A549 (cell line): ENCODE results near the gene MTMR12. TPM values are rescaled to one million over a fixed set of nuclear protein-coding genes. Genes with fewer than 3 reads are reported as not detected.

Experiments
- ATAC-seq, 2 experiments: fragments of 200-7000 bp in 1 of 2; fragments of >200 bp in 1 of 2; cut with Nextera tagmentation in 1 of 2; cut with Tn5 transposase in 1 of 2; 3 replicates each; pipeline versions ENCODE4 v1.8.0 to v1.9.1; 2018 to 2020; ENCODE audit warnings: mild to moderate bottlenecking in 1 of 2, moderate library complexity in 1 of 2
- CTCF ChIA-PET: fragments of 300-600 bp; sonication (Branson Sonifier 250); formaldehyde crosslinking; extraction: SDS; loops from one replicate; lab custom pipeline; 2021; ENCODE audit warnings: antibody characterized with exemption, inconsistent platforms; lab: Yijun Ruan, JAX
- POLR2A ChIA-PET: fragments of 350-600 bp; formaldehyde crosslinking; extraction: SDS; loops from one replicate; lab custom pipeline; 2021; ENCODE audit warnings: antibody characterized with exemption, inconsistent platforms; lab: Yijun Ruan, JAX
- DNase-seq, 2 experiments: peaks; one replicate each; pipeline versions ENCODE4 v3.0.0 to v3.0.0-alpha.2; 2011 to 2016; ENCODE audit warnings: low read depth in 1 of 2, low spot score in 1 of 2
- FAIRE-seq: peaks from 2 replicates; lab custom pipeline; 2011; peaks lifted over from hg19 to GRCh38; lab: Jason Lieb, UNC
- H3K27ac ChIP-seq, 2 experiments: fragments of >200 bp; sonication (Bioruptor Twin); formaldehyde crosslinking; 3 replicates each; pipeline ENCODE4 v1.5.1; 2016 to 2017
- H3K4me1 ChIP-seq: fragments of >200 bp; sonication (Bioruptor Twin); formaldehyde crosslinking; 3 replicates; pipeline ENCODE4 v1.6.1; 2016
- H3K4me2 ChIP-seq: fragments of >200 bp; sonication (Bioruptor Twin); formaldehyde crosslinking; 3 replicates; pipeline ENCODE4 v1.6.1; 2016
- H3K4me3 ChIP-seq: fragments of >200 bp; sonication (Bioruptor Twin); formaldehyde crosslinking; 3 replicates; pipeline ENCODE4 v1.5.1; 2016
- H3K9me3 ChIP-seq: fragments of >200 bp; sonication (Bioruptor Twin); formaldehyde crosslinking; 3 replicates; pipeline ENCODE4 v1.6.1; 2016
- BCL3 ChIP-seq: fragments of >200 bp; sonication (Bioruptor Twin); formaldehyde crosslinking; IDR thresholded peaks from 3 replicates; pipeline ENCODE4 v1.6.1; 2016
- CBX2 ChIP-seq: fragments of 200-600 bp; sonication (generic); IDR thresholded peaks from 2 replicates; pipeline ENCODE4 v1.6.1; 2016; ENCODE audit warnings: low read depth, mild to moderate bottlenecking, borderline replicate concordance
- CHD4 ChIP-seq: fragments of 200-600 bp; sonication (generic); IDR thresholded peaks from 2 replicates; pipeline ENCODE4 v1.6.1; 2016; ENCODE audit warnings: antibody characterized with exemption, mild to moderate bottlenecking, borderline replicate concordance
- EHMT2 ChIP-seq: fragments of 200-600 bp; sonication (generic); IDR thresholded peaks from 2 replicates; pipeline ENCODE4 v1.6.1; 2016; ENCODE audit warnings: antibody characterized with exemption, low read depth, mild to moderate bottlenecking, moderate library complexity
- ELK1 ChIP-seq: fragments of 150-350 bp; IDR thresholded peaks from 2 replicates; pipeline ENCODE4 v1.6.1; 2014; ENCODE audit warnings: low read depth, mild to moderate bottlenecking, low read length
- EP300 ChIP-seq, 2 experiments: fragments of >200 bp; sonication (Bioruptor Twin); formaldehyde crosslinking; IDR thresholded peaks; 2 replicates in 1 of 2; 3 replicates in 1 of 2; pipeline ENCODE4 v1.6.1; 2016 to 2017
- FOXS1 ChIP-seq: fragments of 250-450 bp; sonication (Bioruptor Pico); IDR thresholded peaks from 2 replicates; pipeline ENCODE4 v1.5.0; 2020; ENCODE audit warnings: mild to moderate bottlenecking, moderate library complexity
- HES2 ChIP-seq: fragments of >200 bp; sonication (Bioruptor Twin); formaldehyde crosslinking; IDR thresholded peaks from 2 replicates; pipeline ENCODE4 v1.6.1; 2016
- HOXA7 ChIP-seq: fragments of 250-450 bp; sonication (Bioruptor Pico); IDR thresholded peaks from 2 replicates; pipeline ENCODE4 v1.5.0; 2020; ENCODE audit warnings: mild to moderate bottlenecking, moderate library complexity
- HOXB13 ChIP-seq: fragments of 250-450 bp; sonication (Bioruptor Pico); IDR thresholded peaks from 2 replicates; pipeline ENCODE4 v1.5.0; 2020; ENCODE audit warnings: low read depth, mild to moderate bottlenecking, moderate library complexity
- KDM5A ChIP-seq: fragments of 200-600 bp; sonication (generic); IDR thresholded peaks from 2 replicates; pipeline ENCODE4 v1.6.1; 2016; ENCODE audit warnings: antibody characterized with exemption, mild to moderate bottlenecking
- MAFK ChIP-seq: fragments of 450-650 bp; IDR thresholded peaks from 2 replicates; pipeline ENCODE4 v1.6.1; 2014; ENCODE audit not compliant: partially characterized antibody
- MAZ ChIP-seq: fragments of 150-350 bp; IDR thresholded peaks from 2 replicates; pipeline ENCODE4 v1.6.1; 2014; ENCODE audit warnings: antibody characterized with exemption, low read depth, low read length, borderline replicate concordance
- MYC ChIP-seq: IDR thresholded peaks from 2 replicates; pipeline ENCODE4 v1.6.1; 2012; ENCODE audit warnings: mild to moderate bottlenecking, inconsistent platforms, low read length, improper control_type of control experiment, borderline replicate concordance
- NPAS2 ChIP-seq: fragments of 250-450 bp; sonication (Bioruptor Pico); IDR thresholded peaks from 2 replicates; pipeline ENCODE4 v1.8.0; 2022; ENCODE audit warnings: mild to moderate bottlenecking, moderate library complexity, borderline replicate concordance
- NR3C1 ChIP-seq: fragments of >200 bp; sonication (Bioruptor Twin); formaldehyde crosslinking; IDR thresholded peaks from 3 replicates; pipeline ENCODE4 v1.6.1; 2017
- PHF8 ChIP-seq: fragments of 200-600 bp; sonication (generic); IDR thresholded peaks from 2 replicates; pipeline ENCODE4 v1.6.1; 2016; ENCODE audit warnings: low read depth, mild to moderate bottlenecking, antibody characterized with exemption, moderate library complexity, borderline replicate concordance
- RCOR1 ChIP-seq: fragments of 150-350 bp; IDR thresholded peaks from 2 replicates; pipeline ENCODE4 v1.6.1; 2014; ENCODE audit warnings: antibody characterized with exemption, low read length, low read depth
- RFX5 ChIP-seq: fragments of 450-650 bp; IDR thresholded peaks from 2 replicates; pipeline ENCODE4 v1.7.1; 2014; ENCODE audit warnings: antibody characterized with exemption, mild to moderate bottlenecking, moderate library complexity
- TP53 ChIP-seq: fragments of 250-450 bp; sonication (Bioruptor Pico); IDR thresholded peaks from 2 replicates; pipeline ENCODE4 v1.5.0; 2021; ENCODE audit warnings: mild to moderate bottlenecking, moderate library complexity
- USF2 ChIP-seq: fragments of 450-650 bp; IDR thresholded peaks from 2 replicates; pipeline ENCODE4 v1.6.1; 2014; ENCODE audit warnings: antibody characterized with exemption
- WGBS: methylation state at CpG from one replicate; pipeline ENCODE4 v1.1.6; 2017; ENCODE audit errors: missing lambda C conversion rate; 5-methylcytosine and 5-hydroxymethylcytosine counted together
- polyA plus RNA-seq, 4 experiments: library from polyadenylated mRNA; depleted of rRNA in 3 of 4; stranded (reverse); fragments of >200 nt; fragmentation: RNase III in 1 of 4; extraction: RNeasy Plus Mini Kit Qiagen cat#74134 plus additional on column Dnase treatment in 1 of 4; gene quantifications; 2 replicates in 3 of 4; 3 replicates in 1 of 4; pipeline ENCODE4 v1.2.3, GENCODE V29; 2011 to 2017

Gene MTMR12
- polyA plus RNA-seq, 2 of the 4 experiments (the other 2 are of a cell fraction), result 14.3 to 29.8 TPM

- FAIRE-seq (no peak), DNase-seq (no peak), ATAC-seq (no peak)
- CTCF ChIA-PET, result no interaction called here
- POLR2A ChIA-PET, result no interaction called here
- Histone ChIP-seq H3K27ac (no peak overlapping the region), H3K4me2 (no peak overlapping the region), H3K4me3 (no peak overlapping the region), H3K4me1 (peaks cover 15% of the 10 kb centered on the region), H3K9me3 (no peaks in the 10 kb centered on the region)
- 85% methylated on average over 5 of the region's 5 CpGs for WGBS
- TF ChIP-seq FOXS1 (no peak), USF2 (no peak), HES2 (no peak)
These were observed 32.1 kb downstream of the MTMR12 start for GRCh38 chr5:32280656-32281081.

GRCh38 chr5:32279786-32280185 lies 33.0 kb downstream of the MTMR12 start:
- FAIRE-seq (no peak), ATAC-seq (no peak), DNase-seq (no peak)
- H3K9me3 ChIP-seq, result no peaks in the 10 kb centered on the region
- no peak overlapping the region for H3K4me2 ChIP-seq
- H3K4me3 ChIP-seq, result no peak overlapping the region
- POLR2A ChIA-PET, result no interaction called here
- 92% methylated on average over 3 of the region's 3 CpGs for WGBS
- peaks cover 15% of the 10 kb centered on the region for H3K4me1 ChIP-seq
- TF ChIP-seq MAZ (no peak), USF2 (no peak), CHD4 (no peak), EHMT2 (no peak), MYC (no peak), FOXS1 (no peak), RCOR1 (no peak), CBX2 (no peak), RFX5 (no peak), ELK1 (no peak)
- no peak overlapping the region for H3K27ac ChIP-seq
- CTCF ChIA-PET, result no interaction called here

- FAIRE-seq, result no peak
These were observed 33.5 kb downstream of the MTMR12 start for GRCh38 chr5:32279223-32279622.

More at GRCh38 chr5:32279223-32279622, 33.5 kb downstream of the MTMR12 start:
- H3K27ac ChIP-seq, result no peak overlapping the region
- ATAC-seq (no peak), DNase-seq (no peak)
- no peak for TF ChIP-seq BCL3
- TF ChIP-seq KDM5A, result no peak
- TF ChIP-seq NPAS2 (CRISPR knock-in tag), result no peak
- no peak for TF ChIP-seq NR3C1
- no peak for TF ChIP-seq MAFK
- TF ChIP-seq HOXB13 (CRISPR knock-in tag), result no peak
- no peak for TF ChIP-seq TP53 (CRISPR knock-in tag)
- TF ChIP-seq PHF8, result no peak
- TF ChIP-seq EP300 (IDR thresholded peaks at IDR 0.05), result no peak
- no peak for TF ChIP-seq CBX2
- TF ChIP-seq HOXA7 (CRISPR knock-in tag), result no peak
- no peaks in the 10 kb centered on the region for H3K9me3 ChIP-seq
- H3K4me3 ChIP-seq, result no peak overlapping the region
- H3K4me2 ChIP-seq, result no peak overlapping the region
- peaks cover 15% of the 10 kb centered on the region for H3K4me1 ChIP-seq
- ChIA-PET CTCF (no interaction called here), POLR2A (interaction anchor here (0.6 kb wide), 1 partner anchor 19 kb away, joined by 4 read pairs; no protein-coding TSS in a partner anchor)
- WGBS, result 91% methylated on average over 3 of the region's 3 CpGs
